Omental fat pad (tissue), 4 donors: Measurements from ENCODE around the gene ING2. TPM values are rescaled to one million over a fixed set of nuclear protein-coding genes. Genes with fewer than 3 reads are reported as not detected.

ENCODE experiments used
- ATAC-seq: fragments of 150-250 bp; one replicate; pipeline ENCODE4 v1.9.1; 2016; ENCODE audit warnings: mild to moderate bottlenecking, moderate library complexity; ENCODE audit not compliant: low FRiP score
- DNase-seq: peaks from one replicate; pipeline ENCODE4 v3.0.0-alpha.2; 2019; ENCODE audit warnings: low spot score
- CTCF ChIP-seq, 3 donors: fragments of 450-650 bp; IDR thresholded peaks; one replicate each; pipeline ENCODE4 v1.5.1; 2016 to 2017; ENCODE audit warnings: antibody characterized with exemption in 3 of 3, mild to moderate bottlenecking in 3 of 3, moderate library complexity in 2 of 3
- total RNA-seq, 4 donors: library from RNA; depleted of rRNA; stranded (reverse); fragments of >200 nt; gene quantifications; one replicate each; pipeline ENCODE4 v1.1.0, GENCODE V29; 2016

ING2 gene
- total RNA-seq, 4 donors from 2014 or later, result 11.5 to 28.5 (median 13.9) TPM

- DNase-seq, result no peak
- TF ChIP-seq CTCF (IDR thresholded peaks at IDR 0.05), result no peak
- ATAC-seq, result no peak
These were observed 10.6 kb downstream of the ING2 start for GRCh38 chr4:183515411-183515810.

- no peak for TF ChIP-seq CTCF (IDR thresholded peaks at IDR 0.05)
- DNase-seq (no peak), ATAC-seq (no peak)
These were observed 12.3 kb downstream of the ING2 start for GRCh38 chr4:183517194-183517593.

GRCh38 chr4:183517781-183518180 lies 12.9 kb downstream of the ING2 start:
- no peak for ATAC-seq
- TF ChIP-seq CTCF (IDR thresholded peaks at IDR 0.05), result no peak
- DNase-seq, result no peak

- no peak for DNase-seq
- no peak for ATAC-seq
- no peak for TF ChIP-seq CTCF (IDR thresholded peaks at IDR 0.05)
These were observed 18.0 kb downstream of the ING2 start for GRCh38 chr4:183522821-183523220.

- no peak for TF ChIP-seq CTCF (IDR thresholded peaks at IDR 0.05)
- ATAC-seq (no peak), DNase-seq (no peak)
These were observed 22.5 kb downstream of the ING2 start for GRCh38 chr4:183527326-183527725.

- ATAC-seq, result no peak
- no peak for TF ChIP-seq CTCF (IDR thresholded peaks at IDR 0.05)
- DNase-seq, result no peak
These were observed 28.0 kb downstream of the ING2 start for GRCh38 chr4:183532821-183533220.

- no peak for ATAC-seq
- DNase-seq, result no peak
- no peak for TF ChIP-seq CTCF (IDR thresholded peaks at IDR 0.05)
These were observed 28.8 kb downstream of the ING2 start for GRCh38 chr4:183533698-183534097.
